ENCODE data around the gene GPR68.

DNA sequence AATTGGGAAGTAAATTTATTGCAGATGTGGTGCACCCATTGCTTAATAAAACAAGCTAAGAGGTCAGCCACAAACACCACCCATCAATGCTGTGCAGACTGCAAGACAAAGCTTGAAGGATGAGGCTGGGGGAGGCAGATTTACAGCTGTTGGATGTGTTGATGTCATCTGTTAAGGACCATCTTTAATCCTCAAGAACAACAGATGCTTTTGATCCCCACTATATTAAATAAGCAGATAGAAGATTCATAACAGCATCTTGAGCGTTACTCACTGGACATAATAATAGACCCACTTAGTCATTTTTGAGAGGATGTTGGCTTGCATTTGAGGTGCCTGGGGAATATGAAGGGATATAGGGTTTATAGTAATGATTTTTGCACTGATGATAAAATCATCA, 58.8 kb downstream of the GPR68 start:
- TF ChIP-seq ZNF530 (tag by site-specific recombination; IDR thresholded peaks at IDR 0.05; ENCODE audit: low read depth) (no peak), ZBTB20 (tag by site-specific recombination; IDR thresholded peaks at IDR 0.05) (no peak), ZNF501 (tag by site-specific recombination; IDR thresholded peaks at IDR 0.05) (no peak), CTCF (tag by site-specific recombination; IDR thresholded peaks at IDR 0.05) (no peak), ZIC2 (tag by site-specific recombination; IDR thresholded peaks at IDR 0.05) (no peak), ZNF24 (tag by site-specific recombination; IDR thresholded peaks at IDR 0.05) (no peak), FEZF1 (tag by site-specific recombination; IDR thresholded peaks at IDR 0.05) (no peak), ZNF274 (IDR thresholded peaks at IDR 0.05; ENCODE audit: low read length) (no peak), ZNF274 (tag by site-specific recombination; IDR thresholded peaks at IDR 0.05; ENCODE audit: borderline replicate concordance) (no peak), ZNF280C (tag by site-specific recombination; IDR thresholded peaks at IDR 0.05) (no peak), ZNF311 (tag by site-specific recombination; IDR thresholded peaks at IDR 0.05; ENCODE audit: borderline replicate concordance) (no peak)
- TF ChIP-seq, protein P1, sequence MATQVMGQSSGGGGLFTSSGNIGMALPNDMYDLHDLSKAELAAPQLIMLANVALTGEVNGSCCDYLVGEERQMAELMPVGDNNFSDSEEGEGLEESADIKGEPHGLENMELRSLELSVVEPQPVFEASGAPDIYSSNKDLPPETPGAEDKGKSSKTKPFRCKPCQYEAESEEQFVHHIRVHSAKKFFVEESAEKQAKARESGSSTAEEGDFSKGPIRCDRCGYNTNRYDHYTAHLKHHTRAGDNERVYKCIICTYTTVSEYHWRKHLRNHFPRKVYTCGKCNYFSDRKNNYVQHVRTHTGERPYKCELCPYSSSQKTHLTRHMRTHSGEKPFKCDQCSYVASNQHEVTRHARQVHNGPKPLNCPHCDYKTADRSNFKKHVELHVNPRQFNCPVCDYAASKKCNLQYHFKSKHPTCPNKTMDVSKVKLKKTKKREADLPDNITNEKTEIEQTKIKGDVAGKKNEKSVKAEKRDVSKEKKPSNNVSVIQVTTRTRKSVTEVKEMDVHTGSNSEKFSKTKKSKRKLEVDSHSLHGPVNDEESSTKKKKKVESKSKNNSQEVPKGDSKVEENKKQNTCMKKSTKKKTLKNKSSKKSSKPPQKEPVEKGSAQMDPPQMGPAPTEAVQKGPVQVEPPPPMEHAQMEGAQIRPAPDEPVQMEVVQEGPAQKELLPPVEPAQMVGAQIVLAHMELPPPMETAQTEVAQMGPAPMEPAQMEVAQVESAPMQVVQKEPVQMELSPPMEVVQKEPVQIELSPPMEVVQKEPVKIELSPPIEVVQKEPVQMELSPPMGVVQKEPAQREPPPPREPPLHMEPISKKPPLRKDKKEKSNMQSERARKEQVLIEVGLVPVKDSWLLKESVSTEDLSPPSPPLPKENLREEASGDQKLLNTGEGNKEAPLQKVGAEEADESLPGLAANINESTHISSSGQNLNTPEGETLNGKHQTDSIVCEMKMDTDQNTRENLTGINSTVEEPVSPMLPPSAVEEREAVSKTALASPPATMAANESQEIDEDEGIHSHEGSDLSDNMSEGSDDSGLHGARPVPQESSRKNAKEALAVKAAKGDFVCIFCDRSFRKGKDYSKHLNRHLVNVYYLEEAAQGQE (tag by site-specific recombination; IDR thresholded peaks at IDR 0.05): no peak
- TF ChIP-seq, protein P2, sequence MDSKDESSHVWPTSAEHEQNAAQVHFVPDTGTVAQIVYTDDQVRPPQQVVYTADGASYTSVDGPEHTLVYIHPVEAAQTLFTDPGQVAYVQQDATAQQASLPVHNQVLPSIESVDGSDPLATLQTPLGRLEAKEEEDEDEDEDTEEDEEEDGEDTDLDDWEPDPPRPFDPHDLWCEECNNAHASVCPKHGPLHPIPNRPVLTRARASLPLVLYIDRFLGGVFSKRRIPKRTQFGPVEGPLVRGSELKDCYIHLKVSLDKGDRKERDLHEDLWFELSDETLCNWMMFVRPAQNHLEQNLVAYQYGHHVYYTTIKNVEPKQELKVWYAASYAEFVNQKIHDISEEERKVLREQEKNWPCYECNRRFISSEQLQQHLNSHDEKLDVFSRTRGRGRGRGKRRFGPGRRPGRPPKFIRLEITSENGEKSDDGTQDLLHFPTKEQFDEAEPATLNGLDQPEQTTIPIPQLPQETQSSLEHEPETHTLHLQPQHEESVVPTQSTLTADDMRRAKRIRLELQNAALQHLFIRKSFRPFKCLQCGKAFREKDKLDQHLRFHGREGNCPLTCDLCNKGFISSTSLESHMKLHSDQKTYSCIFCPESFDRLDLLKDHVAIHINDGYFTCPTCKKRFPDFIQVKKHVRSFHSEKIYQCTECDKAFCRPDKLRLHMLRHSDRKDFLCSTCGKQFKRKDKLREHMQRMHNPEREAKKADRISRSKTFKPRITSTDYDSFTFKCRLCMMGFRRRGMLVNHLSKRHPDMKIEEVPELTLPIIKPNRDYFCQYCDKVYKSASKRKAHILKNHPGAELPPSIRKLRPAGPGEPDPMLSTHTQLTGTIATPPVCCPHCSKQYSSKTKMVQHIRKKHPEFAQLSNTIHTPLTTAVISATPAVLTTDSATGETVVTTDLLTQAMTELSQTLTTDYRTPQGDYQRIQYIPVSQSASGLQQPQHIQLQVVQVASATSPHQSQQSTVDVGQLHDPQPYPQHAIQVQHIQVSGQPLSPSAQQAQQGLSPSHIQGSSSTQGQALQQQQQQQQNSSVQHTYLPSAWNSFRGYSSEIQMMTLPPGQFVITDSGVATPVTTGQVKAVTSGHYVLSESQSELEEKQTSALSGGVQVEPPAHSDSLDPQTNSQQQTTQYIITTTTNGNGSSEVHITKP (tag by site-specific recombination; IDR thresholded peaks at IDR 0.05): no peak
- TF ChIP-seq, protein P3, sequence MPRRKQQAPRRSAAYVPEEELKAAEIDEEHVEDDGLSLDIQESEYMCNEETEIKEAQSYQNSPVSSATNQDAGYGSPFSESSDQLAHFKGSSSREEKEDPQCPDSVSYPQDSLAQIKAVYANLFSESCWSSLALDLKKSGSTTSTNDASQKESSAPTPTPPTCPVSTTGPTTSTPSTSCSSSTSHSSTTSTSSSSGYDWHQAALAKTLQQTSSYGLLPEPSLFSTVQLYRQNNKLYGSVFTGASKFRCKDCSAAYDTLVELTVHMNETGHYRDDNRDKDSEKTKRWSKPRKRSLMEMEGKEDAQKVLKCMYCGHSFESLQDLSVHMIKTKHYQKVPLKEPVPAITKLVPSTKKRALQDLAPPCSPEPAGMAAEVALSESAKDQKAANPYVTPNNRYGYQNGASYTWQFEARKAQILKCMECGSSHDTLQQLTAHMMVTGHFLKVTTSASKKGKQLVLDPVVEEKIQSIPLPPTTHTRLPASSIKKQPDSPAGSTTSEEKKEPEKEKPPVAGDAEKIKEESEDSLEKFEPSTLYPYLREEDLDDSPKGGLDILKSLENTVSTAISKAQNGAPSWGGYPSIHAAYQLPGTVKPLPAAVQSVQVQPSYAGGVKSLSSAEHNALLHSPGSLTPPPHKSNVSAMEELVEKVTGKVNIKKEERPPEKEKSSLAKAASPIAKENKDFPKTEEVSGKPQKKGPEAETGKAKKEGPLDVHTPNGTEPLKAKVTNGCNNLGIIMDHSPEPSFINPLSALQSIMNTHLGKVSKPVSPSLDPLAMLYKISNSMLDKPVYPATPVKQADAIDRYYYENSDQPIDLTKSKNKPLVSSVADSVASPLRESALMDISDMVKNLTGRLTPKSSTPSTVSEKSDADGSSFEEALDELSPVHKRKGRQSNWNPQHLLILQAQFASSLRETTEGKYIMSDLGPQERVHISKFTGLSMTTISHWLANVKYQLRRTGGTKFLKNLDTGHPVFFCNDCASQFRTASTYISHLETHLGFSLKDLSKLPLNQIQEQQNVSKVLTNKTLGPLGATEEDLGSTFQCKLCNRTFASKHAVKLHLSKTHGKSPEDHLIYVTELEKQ (tag by site-specific recombination; IDR thresholded peaks at IDR 0.05; ENCODE audit: borderline replicate concordance): no peak
- TF ChIP-seq, protein P4, sequence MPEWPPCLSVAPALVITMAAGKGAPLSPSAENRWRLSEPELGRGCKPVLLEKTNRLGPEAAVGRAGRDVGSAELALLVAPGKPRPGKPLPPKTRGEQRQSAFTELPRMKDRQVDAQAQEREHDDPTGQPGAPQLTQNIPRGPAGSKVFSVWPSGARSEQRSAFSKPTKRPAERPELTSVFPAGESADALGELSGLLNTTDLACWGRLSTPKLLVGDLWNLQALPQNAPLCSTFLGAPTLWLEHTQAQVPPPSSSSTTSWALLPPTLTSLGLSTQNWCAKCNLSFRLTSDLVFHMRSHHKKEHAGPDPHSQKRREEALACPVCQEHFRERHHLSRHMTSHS (tag by site-specific recombination; IDR thresholded peaks at IDR 0.05): no peak
